Spleen (tissue), 11 donors: Measurements from ENCODE around the gene AGAP3. TPM values are rescaled to one million over a fixed set of nuclear protein-coding genes. Genes with fewer than 3 reads are reported as not detected.

Experiments used
- DNase-seq: peaks from one replicate; pipeline ENCODE4 v3.0.0-alpha.2; 2020
- H3K27ac ChIP-seq, 8 donors: fragments of 200-600 bp; sonication (generic) in 7 of 8; 1 replicate in 4 of 8; 2 replicates in 4 of 8; pipeline versions ENCODE4 v1.5.0 to v1.8.0; 2016 to 2021; ENCODE audit warnings: inconsistent platforms in 4 of 8, mild to moderate bottlenecking in 4 of 8, moderate library complexity in 1 of 8
- H3K27me3 ChIP-seq, 7 donors: fragments of 200-600 bp; sonication (generic) in 6 of 7; replicated peaks in 1 of 7; 1 replicate in 4 of 7; 2 replicates in 3 of 7; pipeline versions ENCODE4 v1.5.0 to v1.8.0; 2016 to 2021; ENCODE audit warnings: inconsistent platforms in 3 of 7, mild to moderate bottlenecking in 1 of 7
- H3K36me3 ChIP-seq, 6 donors: fragments of 200-600 bp; sonication (generic) in 5 of 6; 1 replicate in 4 of 6; 2 replicates in 2 of 6; pipeline versions ENCODE4 v1.5.0 to v1.8.0; 2016 to 2021; ENCODE audit warnings: inconsistent platforms in 2 of 6
- H3K4me1 ChIP-seq, 6 donors: fragments of 200-600 bp; sonication (generic) in 5 of 6; 1 replicate in 3 of 6; 2 replicates in 3 of 6; pipeline versions ENCODE4 v1.5.0 to v1.8.0; 2016 to 2021; ENCODE audit warnings: inconsistent platforms in 3 of 6
- H3K4me3 ChIP-seq, 8 donors: fragments of 200-600 bp; sonication (generic) in 7 of 8; 1 replicate in 4 of 8; 2 replicates in 4 of 8; pipeline versions ENCODE4 v1.5.0 to v1.8.0; 2016 to 2021; ENCODE audit warnings: inconsistent platforms in 4 of 8, mild to moderate bottlenecking in 4 of 8, moderate library complexity in 2 of 8
- H3K9me3 ChIP-seq, 8 donors: fragments of 200-600 bp; sonication (generic) in 7 of 8; 1 replicate in 4 of 8; 2 replicates in 4 of 8; pipeline versions ENCODE4 v1.5.0 to v1.8.0; 2016 to 2021; ENCODE audit warnings: inconsistent platforms in 4 of 8
- POLR2A ChIP-seq, 3 donors: fragments of 450-650 bp; IDR thresholded peaks; one replicate each; pipeline ENCODE4 v1.5.1; 2017; ENCODE audit warnings: antibody characterized with exemption in 3 of 3, mild to moderate bottlenecking in 1 of 3
- POLR2AphosphoS5 ChIP-seq, 3 donors: sonication (generic); formaldehyde crosslinking; IDR thresholded peaks; one replicate each; pipeline ENCODE4 v1.5.1; 2017; ENCODE audit warnings: antibody characterized with exemption in 3 of 3
- WGBS, 5 donors: extraction: QIAGEN DNeasy Blood & Tissue Kit in 3 of 5; methylation state at CpG; one replicate each; pipeline versions ENCODE4 v1.1.5 to v1.1.7; 2013 to 2018; 5-methylcytosine and 5-hydroxymethylcytosine counted together
- intact Hi-C: fragments of 100-400 bp; cut with DNase I; formaldehyde crosslinking; loops from one replicate; pipeline ENCODE4 v1.15.0; 2023; ENCODE audit warnings: low total_unique reads
- polyA plus RNA-seq, 3 donors: library from polyadenylated mRNA; stranded (reverse); fragments of 200-250 nt; gene quantifications; one replicate each; pipeline ENCODE4 v1.2.1, GENCODE V29; 2013
- total RNA-seq, 7 donors: library from RNA; depleted of rRNA in 3 of 7; stranded (reverse); fragments of >200 nt in 3 of 7; fragmentation: NEBNext Ultra II Directional in 4 of 7; extraction: Animal tissue kit (Norgen Biotek cat#: 25700) in 4 of 7; gene quantifications; one replicate each; pipeline versions ENCODE4 v1.1.0 to v1.2.1, GENCODE V29; 2016 to 2021
- TF ChIP-seq, protein P1 (sequence below), 11 experiments: fragments of 200-600 bp in 7 of 11; fragments of 450-650 bp in 4 of 11; sonication (generic) in 4 of 11; IDR thresholded peaks in 8 of 11; conservative IDR thresholded peaks in 3 of 11; 1 replicate in 7 of 11; 2 replicates in 4 of 11; pipeline versions ENCODE4 v1.4.0 to v1.8.0; 2016 to 2021; ENCODE audit warnings: antibody characterized with exemption in 11 of 11, inconsistent platforms in 4 of 11, mild to moderate bottlenecking in 1 of 11
- donor health status: healthy with polysubstance abuse.
- donor health status: DM: no; HTN: no; CAD: no; lungs with moderate emphysema.
- donor health status: DM: no; HTN: no; CAD: no.
- donor health status: Bipolar disorder and iron deficiency.
- donor health status: healthy.
- donor health status: DM: no; HTN: no; CAD: no.
- donor health status: DM: yes; HTN: yes; CAD: no.

The AGAP3 gene
- total and polyA plus RNA-seq, 10 donors = 21.8 to 94.4 (median 72.6) TPM

DNA sequence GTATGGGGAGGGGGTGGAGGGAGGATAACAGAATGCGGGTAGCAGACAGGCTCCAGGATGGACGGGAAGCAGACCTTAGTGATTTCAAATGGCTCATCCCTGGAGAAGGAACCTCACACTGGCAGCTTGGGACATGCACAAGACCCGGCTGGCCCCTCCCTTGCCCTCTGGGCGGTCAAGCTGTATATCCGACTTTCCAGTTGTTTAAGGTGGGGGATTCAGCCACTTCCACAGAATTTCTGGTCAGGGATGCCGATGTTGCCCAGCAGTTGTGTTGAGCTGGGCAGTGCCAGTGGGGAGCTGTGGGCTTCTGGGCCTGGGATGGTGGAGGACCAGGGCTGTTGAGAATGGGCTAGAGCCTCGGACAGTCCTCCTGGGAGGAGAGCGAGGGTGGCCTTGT is 42.4 kb downstream of the AGAP3 start:
- Histone ChIP-seq H3K4me3 (no peak overlapping the region), H3K27me3 (no peaks in the 10 kb centered on the region), H3K9me3 (no peaks in the 10 kb centered on the region), H3K4me1 (peaks cover 0 to 10% (median 2%) of the 10 kb centered on the region in 6 donors), H3K27ac (no peak overlapping the region), H3K36me3 (peaks cover 0 to 94% (median 44%) of the 10 kb centered on the region in 6 donors)
- TF ChIP-seq POLR2A (IDR thresholded peaks at IDR 0.05) = no peak
- DNase-seq = no peak
- intact Hi-C loops = loop anchor here (5.0 to 10.0 kb wide), 2 partner anchors 44 to 176 kb away; no protein-coding TSS in a partner anchor
- 90 to 96% (median 93%) methylated on average over 6 to 8 of the region's 8 CpGs for WGBS, 5 donors

DNA sequence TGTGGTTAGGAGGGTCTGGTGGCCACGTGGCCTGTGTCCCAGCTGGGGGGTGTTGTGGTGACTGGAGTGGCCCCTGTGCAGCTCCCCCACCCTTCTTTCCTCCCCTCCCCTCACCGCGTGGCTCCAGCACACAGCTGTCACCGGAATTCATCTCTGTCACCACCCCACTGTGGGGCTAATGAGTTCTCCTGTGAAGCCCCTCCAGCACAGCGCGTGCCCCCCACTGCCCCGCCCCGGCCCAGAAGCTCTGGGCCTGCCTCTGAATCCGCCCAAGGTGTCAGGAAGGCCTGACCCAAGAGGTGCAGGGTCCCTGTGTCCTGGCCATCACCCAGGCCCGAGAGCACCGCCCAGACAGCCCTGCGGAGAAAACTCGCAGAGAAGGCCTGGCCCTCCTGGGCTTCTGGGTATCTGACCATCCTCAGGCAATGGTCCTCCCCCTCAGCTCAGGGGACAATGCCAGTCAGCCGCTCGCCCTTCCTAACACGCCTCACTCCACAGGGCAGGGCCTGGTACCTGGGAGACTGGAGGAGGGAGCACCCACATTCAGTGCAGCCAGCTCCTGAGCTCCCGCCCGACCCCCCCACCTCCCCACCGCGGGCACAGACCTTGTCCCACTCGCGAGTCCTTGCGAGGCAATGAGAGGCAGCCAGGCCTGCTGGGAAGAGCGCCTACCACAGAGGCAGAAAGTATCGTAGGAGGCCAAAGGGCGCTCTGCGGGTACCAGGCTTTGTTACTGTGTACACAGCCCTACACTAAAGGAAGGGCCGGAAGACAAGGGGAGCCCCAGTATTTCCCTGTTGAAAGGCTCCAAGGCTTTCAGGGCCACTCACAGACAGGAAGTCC is 43.1 kb downstream of the AGAP3 start:
- intact Hi-C loops = loop anchor here (5.0 to 10.0 kb wide), 2 partner anchors 43 to 175 kb away; no protein-coding TSS in a partner anchor
- WGBS, 5 donors = 88 to 92% (median 91%) methylated on average over 9 to 28 of the region's 28 CpGs
- Histone ChIP-seq H3K9me3 (no peaks in the 10 kb centered on the region), H3K36me3 (peaks cover 0 to 96% (median 47%) of the 10 kb centered on the region in 6 donors), H3K27me3 (no peaks in the 10 kb centered on the region), H3K4me1 (peaks cover 0 to 5% (median 0%) of the 10 kb centered on the region in 6 donors), H3K27ac (no peak overlapping the region), H3K4me3 (no peak overlapping the region)
- DNase-seq = no peak
- TF ChIP-seq POLR2A (IDR thresholded peaks at IDR 0.05) (no peak), POLR2AphosphoS5 (IDR thresholded peaks at IDR 0.05) (no peak)
- TF ChIP-seq, protein P1, sequence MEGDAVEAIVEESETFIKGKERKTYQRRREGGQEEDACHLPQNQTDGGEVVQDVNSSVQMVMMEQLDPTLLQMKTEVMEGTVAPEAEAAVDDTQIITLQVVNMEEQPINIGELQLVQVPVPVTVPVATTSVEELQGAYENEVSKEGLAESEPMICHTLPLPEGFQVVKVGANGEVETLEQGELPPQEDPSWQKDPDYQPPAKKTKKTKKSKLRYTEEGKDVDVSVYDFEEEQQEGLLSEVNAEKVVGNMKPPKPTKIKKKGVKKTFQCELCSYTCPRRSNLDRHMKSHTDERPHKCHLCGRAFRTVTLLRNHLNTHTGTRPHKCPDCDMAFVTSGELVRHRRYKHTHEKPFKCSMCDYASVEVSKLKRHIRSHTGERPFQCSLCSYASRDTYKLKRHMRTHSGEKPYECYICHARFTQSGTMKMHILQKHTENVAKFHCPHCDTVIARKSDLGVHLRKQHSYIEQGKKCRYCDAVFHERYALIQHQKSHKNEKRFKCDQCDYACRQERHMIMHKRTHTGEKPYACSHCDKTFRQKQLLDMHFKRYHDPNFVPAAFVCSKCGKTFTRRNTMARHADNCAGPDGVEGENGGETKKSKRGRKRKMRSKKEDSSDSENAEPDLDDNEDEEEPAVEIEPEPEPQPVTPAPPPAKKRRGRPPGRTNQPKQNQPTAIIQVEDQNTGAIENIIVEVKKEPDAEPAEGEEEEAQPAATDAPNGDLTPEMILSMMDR (IDR thresholded peaks at IDR 0.05 in 8 of 11, conservative IDR thresholded peaks at IDR 0.05 in 3 of 11) = no peak

DNA sequence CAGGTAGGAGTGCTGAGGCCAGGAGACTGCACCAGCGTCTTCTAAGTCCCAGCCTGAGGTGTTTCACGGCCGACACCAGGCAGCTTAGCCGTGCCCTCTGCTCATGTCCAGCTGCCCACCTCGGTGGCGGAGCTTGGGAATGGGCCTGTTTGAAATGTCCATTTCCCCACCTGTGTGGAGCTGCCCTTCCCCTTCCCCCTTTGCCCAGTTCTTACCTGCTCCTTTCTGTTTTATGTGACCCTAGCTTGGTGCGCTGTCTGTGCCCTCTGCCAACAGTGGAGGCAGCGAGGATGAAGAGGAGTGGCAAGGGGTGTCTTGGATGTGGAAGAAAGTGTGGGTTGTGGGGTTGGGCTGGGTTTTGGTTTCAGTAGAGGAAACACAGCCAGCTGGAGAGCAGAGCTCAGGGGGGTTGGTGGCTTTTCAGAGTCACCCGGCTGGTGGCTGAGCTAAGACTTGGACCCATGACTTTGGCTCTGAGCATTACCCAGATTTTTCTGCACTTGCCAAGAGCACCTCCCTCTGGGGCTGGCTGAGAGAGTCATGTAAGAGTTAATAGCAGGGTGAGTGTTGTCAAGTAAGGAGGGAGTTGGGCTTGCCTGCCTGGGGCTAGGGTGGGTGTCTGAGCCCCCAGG is 43.8 kb downstream of the AGAP3 start:
- Histone ChIP-seq H3K4me1 (peaks cover 0 to 4% (median 0%) of the 10 kb centered on the region in 6 donors), H3K9me3 (no peaks in the 10 kb centered on the region), H3K4me3 (no peak overlapping the region), H3K36me3 (peaks cover 0 to 96% (median 54%) of the 10 kb centered on the region in 6 donors), H3K27ac (no peak overlapping the region), H3K27me3 (no peaks in the 10 kb centered on the region)
- DNase-seq = no peak
- no peak for TF ChIP-seq POLR2AphosphoS5 (IDR thresholded peaks at IDR 0.05)
- TF ChIP-seq, protein P1 (IDR thresholded peaks at IDR 0.05 in 8 of 11, conservative IDR thresholded peaks at IDR 0.05 in 3 of 11) = no peak
- no peak for TF ChIP-seq POLR2A (IDR thresholded peaks at IDR 0.05)
- WGBS, 5 donors = 90 to 96% (median 94%) methylated on average over 7 to 9 of the region's 9 CpGs
- intact Hi-C loops = loop anchor here (5.0 to 10.0 kb wide), 2 partner anchors 42 to 175 kb away; no protein-coding TSS in a partner anchor

DNA sequence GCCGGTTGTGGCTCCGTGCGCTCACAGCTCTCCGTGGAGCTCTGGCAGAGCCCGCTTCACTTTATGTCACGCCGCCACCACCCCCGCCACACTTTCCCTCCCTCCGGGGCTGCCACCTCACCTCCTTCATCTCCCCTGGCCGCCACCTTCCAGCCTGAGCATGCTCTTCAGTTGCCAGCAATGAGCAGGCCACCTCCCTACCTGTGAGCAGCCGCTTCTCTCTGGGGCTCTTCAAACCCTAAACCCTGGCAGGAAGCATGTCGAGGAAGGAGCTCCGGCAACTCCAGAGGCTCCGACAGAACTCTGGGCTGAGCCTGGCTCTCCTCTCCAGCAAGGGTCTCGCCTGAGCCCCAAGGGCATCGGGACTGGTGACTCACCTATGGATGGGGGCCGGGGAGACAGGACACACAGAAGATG is 44.5 kb downstream of the AGAP3 start:
- 93 to 96% (median 94%) methylated on average over 16 to 17 of the region's 17 CpGs for WGBS, 5 donors
- peaks cover 0 to 5% (median under 1%) of the 10 kb centered on the region in 6 donors for H3K4me1 ChIP-seq

More for the DNA sequence above, 44.5 kb downstream of the AGAP3 start:
- Histone ChIP-seq H3K36me3 (peaks cover 0 to 96% (median 60%) of the 10 kb centered on the region in 6 donors), H3K9me3 (no peaks in the 10 kb centered on the region), H3K4me3 (no peak overlapping the region), H3K27ac (no peak overlapping the region), H3K27me3 (no peaks in the 10 kb centered on the region)
- no peak for DNase-seq
- intact Hi-C loops = no loop called here
- TF ChIP-seq POLR2A (IDR thresholded peaks at IDR 0.05) (no peak), POLR2AphosphoS5 (IDR thresholded peaks at IDR 0.05) (no peak)
- TF ChIP-seq, protein P1 (IDR thresholded peaks at IDR 0.05 in 8 of 11, conservative IDR thresholded peaks at IDR 0.05 in 3 of 11) = no peak
